Right kidney (tissue), 1 donor: ENCODE data around the gene TPT1.
A peak's percentile ranks its signal among the peaks of the same experiment; 100 is the strongest.

Experiments
- DNase-seq: peaks from one replicate; pipeline ENCODE4 v3.0.0-alpha.2; 2016

The TPT1 gene

DNA sequence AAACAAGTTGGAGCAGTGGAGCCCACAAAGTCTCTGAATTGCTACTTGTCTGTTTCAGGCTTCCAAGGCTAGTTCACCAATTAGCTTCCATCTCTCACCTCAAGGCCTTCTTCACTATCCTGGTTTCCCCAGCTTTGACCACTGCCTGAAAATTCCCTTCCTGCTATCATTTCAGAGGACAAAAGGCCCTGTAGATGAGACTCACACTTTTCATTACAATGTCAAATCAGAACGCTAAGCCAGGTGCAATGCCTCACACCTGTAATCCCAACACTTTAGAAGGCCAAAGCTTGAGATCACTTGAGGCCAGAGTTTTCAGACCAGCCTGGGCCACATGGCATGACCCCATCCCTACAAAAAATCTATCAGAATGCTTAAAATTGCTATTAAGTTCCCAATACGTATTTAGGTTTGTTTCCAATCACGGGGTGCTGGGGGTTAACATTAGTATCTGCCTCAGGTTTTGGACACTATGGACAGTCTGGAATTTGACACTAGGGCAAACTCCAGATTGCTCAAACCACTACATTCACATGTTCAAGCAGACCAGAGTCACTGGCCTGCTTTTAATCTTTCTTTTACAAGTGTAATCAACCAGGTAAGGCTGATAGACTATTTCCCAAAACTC, 5.5 kb downstream of the TPT1 start:
- DNase-seq = no peak

GRCh38 chr13:45333977-45334922, 6.7 kb downstream of the TPT1 start:
- no peak for DNase-seq

DNA sequence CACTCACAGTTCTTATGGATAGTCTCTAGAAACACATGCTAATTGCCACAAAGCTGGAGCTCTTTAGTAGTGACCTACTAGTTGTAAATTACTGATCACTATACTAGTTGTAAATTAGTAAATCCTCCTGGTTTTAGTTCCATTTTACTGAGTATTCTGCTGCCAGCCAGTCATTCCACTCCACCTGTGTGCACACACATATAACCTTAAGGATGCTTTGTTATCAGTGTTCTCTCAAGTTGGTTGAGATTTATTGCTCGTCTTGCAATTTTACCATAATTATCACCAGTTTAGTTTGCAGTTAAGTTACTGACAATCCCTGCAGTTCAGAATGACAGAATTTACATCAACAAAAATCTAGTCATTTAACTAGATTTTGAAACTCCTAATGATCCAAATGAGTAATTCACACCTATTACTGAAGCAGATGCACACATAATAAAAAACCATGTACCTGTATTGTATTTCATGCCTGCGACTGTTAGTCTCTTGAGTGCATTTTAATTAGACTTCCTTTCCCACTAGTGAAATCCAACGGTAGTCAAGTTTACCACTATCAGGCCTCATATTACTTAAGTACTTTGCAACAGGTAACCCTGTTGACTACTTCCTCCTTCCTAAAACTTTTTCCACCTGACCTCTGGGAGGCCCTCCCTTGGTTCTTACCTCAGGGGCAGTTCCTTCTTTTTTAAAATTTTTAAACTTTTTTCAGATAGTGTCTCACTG, 7.6 kb downstream of the TPT1 start:
- DNase-seq = no peak

GRCh38 chr13:45332831-45333219, 8.2 kb downstream of the TPT1 start:
- DNase-seq = no peak

DNA sequence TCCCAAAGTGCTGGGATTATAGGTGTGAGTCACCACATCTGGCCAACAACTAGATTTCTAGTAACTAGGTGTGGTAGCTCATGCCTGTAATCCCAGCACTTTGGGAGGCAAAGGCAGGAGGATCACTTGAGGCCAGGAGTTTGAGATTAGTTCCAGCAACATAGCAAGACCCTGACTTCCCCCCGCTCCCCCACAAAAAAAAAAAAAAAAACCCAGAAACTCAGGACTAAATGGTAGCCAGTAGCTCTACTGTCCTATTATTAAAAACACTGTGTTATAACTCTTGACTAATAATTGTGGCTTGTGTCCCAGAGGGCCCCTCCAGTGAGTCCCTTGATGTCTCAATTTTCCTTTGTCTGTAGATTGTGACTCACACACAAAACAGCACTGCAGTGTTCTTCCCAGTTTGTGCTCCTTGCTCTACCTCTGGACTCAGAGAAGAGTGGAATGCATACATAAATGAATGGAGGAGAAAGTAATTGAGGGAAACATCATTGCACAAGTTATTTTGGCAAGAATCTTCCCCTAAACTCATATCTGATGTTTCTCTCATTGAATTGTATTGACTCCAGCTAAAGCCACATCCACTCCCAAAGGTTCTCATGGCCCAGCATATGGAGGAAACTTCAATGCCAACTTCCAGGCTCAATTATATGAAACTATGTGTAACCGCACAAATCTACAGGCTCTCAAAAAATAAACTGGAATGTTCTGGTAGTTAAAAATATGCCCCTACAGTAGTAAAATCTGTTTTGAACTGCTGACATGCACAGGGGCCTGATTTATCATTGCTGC, 8.8 kb downstream of the TPT1 start:
- no peak for DNase-seq

DNA sequence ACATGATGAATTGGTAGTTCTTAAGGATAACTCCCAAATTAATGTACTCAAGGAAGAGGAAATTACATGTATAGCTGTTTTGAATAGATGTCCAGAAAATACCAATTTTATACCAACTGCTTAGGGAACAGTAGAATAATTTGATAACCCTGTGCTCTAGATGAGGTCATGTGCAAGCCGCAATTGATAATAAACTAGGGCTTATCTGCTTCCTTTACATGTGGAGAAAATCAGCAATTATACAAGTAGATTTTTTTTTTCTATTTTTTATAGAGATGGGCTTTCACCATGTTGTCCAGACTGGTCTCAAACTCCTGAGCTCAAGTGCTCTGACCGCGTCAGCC, 9.3 kb downstream of the TPT1 start:
- no peak for DNase-seq

DNA sequence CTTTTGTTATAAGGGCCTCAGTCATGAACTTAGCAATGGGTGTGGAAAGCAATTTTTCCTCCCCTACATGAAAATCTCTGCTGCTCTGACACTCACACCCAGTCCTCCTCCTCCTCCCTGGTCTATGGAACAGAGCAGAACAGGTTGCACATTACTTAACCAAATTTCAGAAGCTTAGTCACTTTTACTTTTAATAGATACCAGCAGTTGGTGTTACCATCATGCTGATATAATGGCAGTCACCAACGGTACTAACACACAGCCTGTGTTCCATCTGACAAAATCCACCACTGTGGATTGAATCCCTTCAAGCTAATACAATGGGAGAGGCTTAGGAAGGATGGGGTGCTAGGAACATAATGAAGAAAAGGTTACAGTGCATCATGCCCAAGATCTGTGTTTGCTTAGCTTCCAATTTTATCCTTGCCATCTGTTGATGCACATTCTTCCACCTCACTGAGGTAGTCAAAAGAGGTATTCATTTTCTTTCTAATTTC, 9.8 kb downstream of the TPT1 start:
- DNase-seq = no peak

GRCh38 chr13:45328661-45329111, 12.3 kb downstream of the TPT1 start:
- no peak for DNase-seq

DNA sequence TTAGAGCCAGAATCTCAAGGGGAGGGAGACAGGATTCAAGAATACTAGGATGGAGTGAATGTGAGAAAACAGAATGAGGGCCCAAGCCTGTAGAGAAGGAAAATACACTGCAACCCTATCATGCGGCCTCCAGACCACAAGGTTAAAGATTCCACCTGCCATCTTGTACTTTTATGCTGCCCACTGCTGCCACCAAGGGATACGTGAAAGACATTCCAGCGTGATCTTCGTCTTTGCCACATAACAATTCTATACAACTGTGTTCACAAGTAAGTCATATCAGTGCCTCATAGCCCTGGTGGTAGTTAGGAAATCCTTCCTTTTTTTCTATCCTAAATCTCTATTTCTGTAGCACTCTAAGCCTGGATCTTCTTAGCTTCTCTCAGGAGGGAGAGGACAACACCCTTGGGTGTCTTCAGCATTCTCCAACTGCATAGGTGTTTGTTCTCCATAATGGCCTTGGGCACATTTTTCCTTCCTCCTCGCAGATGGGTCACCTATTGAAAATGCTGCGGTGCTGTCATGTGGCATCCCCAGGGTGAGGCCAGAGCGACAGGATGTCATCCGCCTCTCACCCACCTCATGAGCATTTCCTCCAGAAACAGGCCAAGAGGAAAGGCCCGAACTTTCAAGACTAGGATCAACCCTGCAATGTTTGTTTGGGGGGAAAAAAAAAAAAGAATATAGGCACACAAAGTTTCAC, 13.6 kb downstream of the TPT1 start:
- no peak for DNase-seq

GRCh38 chr13:45325806-45326205, 15.2 kb downstream of the TPT1 start:
- DNase-seq = no peak

- no peak for DNase-seq
Measured at GRCh38 chr13:45320876-45321629, 19.9 kb downstream of the TPT1 start.

DNA sequence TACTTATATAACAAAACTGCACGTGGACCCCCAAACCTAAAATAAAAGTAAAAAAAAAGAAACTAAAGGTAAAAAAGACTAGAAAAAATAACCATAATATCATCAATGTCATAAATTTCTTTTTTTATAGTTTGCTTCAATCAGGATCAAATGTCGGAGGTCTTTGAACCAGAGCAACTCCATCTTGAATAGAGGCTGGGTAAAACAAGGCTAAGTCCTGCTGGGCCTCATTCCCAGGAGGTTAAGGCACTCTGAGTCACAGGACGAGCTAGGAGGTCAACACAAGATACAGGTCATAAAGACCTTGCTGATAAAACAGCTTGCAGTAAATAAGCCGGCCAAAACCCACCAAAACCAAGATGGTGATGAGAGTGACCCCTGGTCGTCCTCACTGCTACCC, 24.0 kb downstream of the TPT1 start:
- no peak for DNase-seq

DNA sequence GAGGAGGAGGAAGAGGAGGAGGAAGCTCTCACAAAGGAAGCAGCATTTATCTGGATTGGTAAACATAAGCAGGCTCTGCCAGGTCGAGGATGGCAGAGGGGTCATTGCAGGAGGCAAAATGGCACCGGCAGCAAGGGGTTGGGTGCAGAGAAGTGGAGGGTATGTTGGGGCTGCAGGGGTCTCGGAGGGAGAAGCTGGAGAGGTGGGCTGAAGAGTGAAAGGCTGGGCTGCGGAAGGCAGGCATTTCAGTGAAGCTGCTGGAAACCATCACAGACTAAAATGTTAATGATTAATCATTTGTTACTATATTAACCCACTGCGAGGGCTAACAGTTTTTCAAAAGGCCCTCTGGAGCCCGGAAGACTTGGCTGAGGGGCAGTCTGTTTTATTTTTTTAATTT, 24.6 kb downstream of the TPT1 start:
- peak; percentile 70 for DNase-seq

DNA sequence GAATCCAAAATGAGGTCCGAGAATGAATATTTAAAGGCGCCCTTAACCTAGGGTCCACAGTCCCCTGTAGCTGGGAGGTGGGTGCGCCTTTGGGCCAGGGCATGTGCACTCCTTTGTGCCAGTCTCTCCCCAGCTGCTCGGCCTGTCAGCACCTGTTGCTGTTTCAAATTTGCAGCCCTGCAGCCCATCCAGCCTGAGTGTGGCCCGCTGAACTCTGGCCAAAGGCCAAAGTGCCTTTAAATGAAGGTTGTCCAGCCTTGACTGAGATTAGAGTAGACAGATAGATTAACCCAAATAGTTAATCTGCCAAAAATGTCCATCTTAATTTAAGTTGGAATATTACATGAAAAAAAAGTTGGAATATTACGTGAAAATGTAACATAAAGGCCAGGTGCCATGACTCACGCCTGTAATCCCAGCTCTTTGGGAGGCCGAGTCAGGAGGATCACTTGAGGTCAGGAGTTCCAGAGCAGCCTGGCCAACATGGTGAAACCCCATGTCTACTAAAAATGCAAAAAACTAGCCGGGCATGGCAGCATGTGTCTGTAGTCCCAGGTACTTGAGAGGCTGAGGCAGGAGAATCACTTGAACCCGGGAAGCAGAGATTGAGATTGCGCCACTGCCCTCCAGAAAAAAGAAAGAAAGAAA, 25.3 kb downstream of the TPT1 start:
- DNase-seq = no peak

DNA sequence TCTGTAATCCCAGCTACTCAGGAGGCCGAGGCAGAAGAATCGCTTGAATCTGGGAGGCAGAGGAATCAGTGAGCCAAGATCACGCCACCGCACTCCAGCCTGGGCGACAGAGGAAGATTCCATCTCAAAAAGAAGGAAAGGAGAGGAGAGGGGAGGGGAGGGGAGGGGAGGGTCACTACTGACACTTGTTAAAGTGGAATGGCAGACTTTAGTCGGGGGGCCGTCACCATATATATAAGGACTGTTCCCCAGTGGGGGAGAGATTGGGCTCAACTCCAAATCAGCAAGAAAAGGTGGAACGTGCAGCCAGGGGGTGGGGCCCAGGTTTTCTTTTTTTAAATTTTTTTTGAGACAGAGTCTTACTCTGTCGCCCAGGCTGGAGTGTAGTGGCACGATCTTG, 26.2 kb downstream of the TPT1 start:
- no peak for DNase-seq

GRCh38 chr13:45310341-45311131, 30.4 kb downstream of the TPT1 start:
- no peak for DNase-seq

DNA sequence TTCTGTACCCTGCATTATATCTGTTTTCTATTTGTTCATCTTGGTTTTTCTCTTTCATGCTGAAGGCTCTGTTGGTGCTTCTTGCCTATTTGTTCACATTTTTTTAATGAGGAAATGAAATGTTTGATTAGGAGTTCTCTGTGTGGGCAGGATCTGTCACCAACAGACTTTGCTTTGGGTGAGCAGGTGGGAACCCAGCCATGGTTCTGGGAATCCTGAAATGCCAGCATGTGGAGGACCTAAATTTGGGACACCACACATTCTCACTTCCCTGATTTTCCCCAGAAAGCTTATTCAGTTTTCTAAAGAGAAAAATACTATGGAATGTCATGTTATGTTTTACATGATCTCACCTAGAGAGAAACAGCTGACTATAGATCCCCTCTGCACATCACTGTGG, 34.0 kb downstream of the TPT1 start:
- no peak for DNase-seq

- DNase-seq = no peak
Measured at GRCh38 chr13:45305079-45305478, 35.9 kb downstream of the TPT1 start.

DNA sequence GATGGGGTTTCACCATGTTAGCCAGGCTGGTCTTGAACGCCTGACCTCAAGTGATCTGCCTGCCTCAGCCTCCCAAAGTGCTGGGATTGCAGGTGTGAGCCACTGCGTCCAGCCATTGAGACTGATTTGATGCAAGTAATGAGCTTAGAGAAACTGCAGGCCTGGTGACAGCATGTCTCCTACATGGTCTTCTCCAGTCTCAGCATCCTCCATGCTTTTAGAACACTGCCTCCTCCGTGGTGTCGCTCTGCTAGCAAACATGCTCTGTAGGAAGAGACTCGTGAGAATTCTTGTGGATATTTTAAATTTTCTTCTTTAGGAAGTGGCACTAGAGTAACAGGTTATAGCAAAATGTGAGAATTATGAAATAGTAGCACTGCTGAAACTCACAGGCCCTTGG, 37.1 kb downstream of the TPT1 start:
- no peak for DNase-seq
